COLO668 (cell line): ENCODE measurements around the gene CCBE1.

ENCODE experiments used
- DNase-seq: peaks from one replicate; lab custom pipeline; 2025; ENCODE audit not compliant: unreplicated experiment; lab: John Stamatoyannopoulos, UW

CCBE1 gene

DNA sequence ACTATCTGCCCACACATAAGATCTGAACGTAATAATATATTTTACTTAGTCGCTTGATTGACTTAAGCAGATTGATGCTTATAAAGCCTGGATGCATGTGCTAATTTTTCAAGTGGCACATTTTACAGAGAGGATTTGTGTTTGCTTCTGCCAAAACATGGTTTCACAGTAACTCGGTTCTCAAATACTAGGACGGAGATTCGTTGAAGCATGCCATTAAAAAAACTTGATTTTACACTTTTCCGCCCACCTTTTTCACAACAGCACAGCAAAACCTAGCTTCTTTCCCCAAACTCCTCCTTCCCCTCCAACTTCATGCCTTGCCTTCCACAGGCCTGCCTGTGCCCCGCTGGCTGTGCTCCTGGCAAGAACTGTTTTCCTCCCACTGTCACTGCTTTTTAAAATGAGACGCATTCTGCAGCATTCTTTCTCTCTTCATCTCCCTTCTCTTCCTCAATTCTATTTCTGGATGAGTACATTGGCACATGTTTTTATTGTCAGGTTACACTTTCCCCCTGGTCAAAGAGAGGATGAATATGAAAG, 283.0 kb downstream of the CCBE1 start:
- DNase-seq, result no peak

DNA sequence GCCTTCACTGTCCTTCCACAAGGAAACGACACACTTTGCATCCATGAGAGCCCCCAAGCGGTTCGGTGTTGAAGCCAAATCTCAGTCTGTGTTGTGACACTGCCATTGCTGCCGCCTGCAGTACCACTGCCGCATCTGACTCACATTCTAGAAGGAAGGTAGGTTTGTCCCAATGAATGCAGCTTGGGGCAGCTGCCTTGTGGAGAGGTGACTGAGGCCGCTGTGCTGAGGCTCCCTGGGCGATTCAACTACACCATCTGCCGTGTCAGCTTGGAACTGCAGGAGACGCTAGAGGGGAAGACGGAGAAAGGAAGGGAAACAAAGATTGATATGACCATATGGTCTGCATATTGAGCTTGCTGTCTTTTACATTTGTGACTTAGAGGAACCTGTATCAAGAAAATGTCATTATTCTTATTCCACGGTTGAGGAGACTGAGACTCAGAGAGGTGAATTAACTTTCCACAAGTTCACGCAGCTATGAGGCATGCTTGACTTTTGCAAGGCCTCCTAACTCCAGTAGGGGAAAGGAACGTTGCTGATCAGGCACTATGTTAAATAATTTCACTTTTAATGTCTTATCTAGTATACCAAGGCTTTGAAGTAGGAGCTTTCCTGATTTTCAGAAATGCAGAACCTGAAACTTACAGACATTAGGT, 294.7 kb downstream of the CCBE1 start:
- peak; percentile 92 for DNase-seq

GRCh38 chr18:59400407-59400806, 296.8 kb downstream of the CCBE1 start:
- DNase-seq, result no peak

DNA sequence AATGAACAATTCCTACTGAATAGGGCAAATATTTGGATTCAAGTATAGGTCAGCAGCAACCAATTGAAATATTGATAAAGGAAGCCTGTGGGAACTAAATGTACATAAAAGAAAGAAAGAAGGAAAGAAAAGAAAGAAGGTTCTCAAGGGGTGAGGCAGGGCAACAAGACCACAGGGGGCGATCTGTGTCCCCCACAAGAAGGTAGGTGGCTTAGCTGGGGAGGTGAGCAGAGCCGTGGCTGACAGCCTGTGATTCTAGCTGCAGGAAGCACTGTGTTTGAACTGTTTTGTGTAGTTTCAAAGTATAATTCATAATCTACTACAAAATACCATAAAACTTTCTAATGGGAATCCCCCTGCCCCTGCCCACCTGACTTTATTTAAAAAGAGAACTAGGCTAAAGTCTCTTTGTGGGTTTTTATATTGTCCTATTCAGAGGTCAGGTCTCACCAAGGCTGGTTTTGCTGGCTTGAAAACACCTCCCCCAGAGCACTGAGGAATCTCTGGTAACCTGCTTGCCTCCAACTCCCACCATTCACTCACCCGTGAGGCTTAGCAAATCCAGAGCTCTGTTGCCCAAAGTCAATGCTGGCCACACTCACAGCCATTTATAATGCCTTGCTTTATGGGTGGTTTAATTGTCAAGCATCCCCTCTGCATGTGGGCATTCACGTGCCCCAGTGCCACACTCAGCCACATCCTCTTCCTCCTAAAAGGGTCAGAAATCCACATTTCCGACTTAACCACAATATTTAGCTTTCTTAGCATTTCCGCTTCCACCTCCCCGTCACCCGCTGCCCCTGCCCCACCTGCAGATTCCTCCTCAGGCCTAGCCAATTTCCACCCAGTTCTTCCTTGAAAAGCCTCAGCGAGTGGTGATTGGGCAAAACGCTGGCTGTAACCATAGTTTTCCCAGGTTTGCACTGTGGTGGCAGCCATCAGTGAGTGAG, 301.7 kb downstream of the CCBE1 start:
- no peak for DNase-seq

- no peak for DNase-seq
Observed at GRCh38 chr18:59393381-59393780, 303.8 kb downstream of the CCBE1 start.

GRCh38 chr18:59388817-59389216, 308.4 kb downstream of the CCBE1 start:
- no peak for DNase-seq

DNA sequence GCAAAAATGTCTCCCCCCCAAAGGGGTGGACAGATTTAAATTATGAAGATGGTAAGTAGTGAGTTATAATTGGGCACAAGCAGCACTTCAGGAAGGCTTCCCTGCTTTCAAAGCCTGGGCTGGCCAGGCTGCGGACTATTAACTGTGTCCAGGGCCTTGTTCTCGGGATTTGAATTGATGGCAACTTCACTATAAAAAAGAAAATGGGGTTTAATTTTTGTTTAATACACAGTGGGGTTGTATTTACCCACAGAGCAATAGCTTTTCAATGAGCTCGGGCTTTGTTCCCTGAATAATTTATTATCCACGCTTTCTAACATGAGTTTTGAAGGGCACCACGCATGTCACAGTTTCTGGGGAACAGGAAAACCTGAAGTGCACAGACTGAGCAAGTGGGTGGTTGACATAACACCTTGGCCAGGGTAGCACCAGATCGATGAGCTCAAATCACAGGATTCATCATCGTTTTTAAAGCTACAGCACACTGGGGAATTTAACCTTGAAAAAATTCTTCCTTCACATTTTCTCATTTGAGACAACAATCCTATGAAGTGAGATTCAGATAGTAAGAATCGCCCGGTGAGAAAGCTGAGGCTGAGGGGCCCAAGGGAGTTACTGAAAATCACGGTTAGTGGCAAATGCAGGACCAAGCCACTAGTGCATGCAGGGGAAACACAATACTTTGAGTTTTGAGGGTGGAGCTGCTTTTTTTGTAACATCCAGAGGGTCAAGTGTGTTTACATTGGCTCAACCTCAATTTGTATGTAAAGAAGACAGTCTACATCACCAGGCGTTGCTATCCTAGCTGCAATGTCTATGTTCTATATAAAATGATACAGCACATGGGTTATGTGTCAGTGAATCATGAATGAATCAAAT, 309.3 kb downstream of the CCBE1 start:
- peak; percentile 55 for DNase-seq

GRCh38 chr18:59386909-59387686, 310.1 kb downstream of the CCBE1 start:
- DNase-seq, result no peak

DNA sequence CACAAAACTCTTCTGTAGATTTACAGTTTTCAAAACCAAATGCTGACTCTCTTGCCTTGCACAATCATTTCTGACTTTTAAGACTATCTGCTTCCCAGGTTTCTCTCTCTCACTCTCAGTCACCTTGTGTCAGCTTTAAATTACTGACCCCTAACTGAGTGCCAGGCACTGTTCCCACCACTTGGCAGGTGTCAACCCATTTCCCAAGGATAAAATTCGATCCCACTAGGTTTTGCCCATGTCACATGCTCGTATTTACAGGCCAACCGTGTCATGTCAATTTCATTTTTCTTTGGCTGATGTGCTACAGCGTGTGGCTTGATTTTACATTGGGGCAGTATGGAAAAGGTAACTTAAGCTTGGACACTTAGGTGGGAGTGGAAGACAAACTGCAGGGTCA, 312.0 kb downstream of the CCBE1 start:
- DNase-seq, result no peak

GRCh38 chr18:59383851-59384250, 313.4 kb downstream of the CCBE1 start:
- peak; percentile 81 for DNase-seq

GRCh38 chr18:59382383-59382782, 314.8 kb downstream of the CCBE1 start:
- no peak for DNase-seq

GRCh38 chr18:59381949-59382348, 315.3 kb downstream of the CCBE1 start:
- DNase-seq, result no peak
